ENCODE measurements around the gene POLR3B. TPM values are rescaled to one million over a fixed set of nuclear protein-coding genes. Genes with fewer than 3 reads are reported as not detected.

Gene POLR3B
- 5.2 and 6.5 TPM in 2 replicates for total RNA-seq

GRCh38 chr12:106357549-106358395 is at the start of gene POLR3B:
POLR3B (plus strand) TSS chr12:106357748; CDS start chr12:106357880, 132 bp downstream.

Other genes with a start within 250 kb of the POLR3B start
- 20.7 and 25.1 TPM in 2 replicates for gene NUAK1, start 218.8 kb upstream of the POLR3B start, total RNA-seq
- 112 and 165 TPM in 2 replicates for gene CKAP4, start 109.7 kb upstream of the POLR3B start, total RNA-seq
- gene TCP11L2, start 55.0 kb upstream of the POLR3B start, total RNA-seq, result 3.4 and 28.3 TPM in 2 replicates
- gene RFX4, start 225.3 kb downstream of the POLR3B start, total RNA-seq, result not detected in 2 replicates